CD14-positive monocyte (primary cell): ENCODE data around the gene BORCS5. TPM values are rescaled to one million over a fixed set of nuclear protein-coding genes. Genes with fewer than 3 reads are reported as not detected.

ENCODE experiments used
- DNase-seq, 3 donors: peaks; one replicate each; pipeline ENCODE4 v3.0.0-alpha.2; 2011 to 2022
- H2AFZ ChIP-seq: 2 replicates; pipeline ENCODE4 v1.6.0; 2012; ENCODE audit warnings: mild to moderate bottlenecking, low read depth, low read length, inconsistent platforms; ENCODE audit not compliant: insufficient read depth, poor library complexity, severe bottlenecking
- H3K27ac ChIP-seq, 2 donors: 1 replicate in 1 of 2; 2 replicates in 1 of 2; pipeline ENCODE4 v1.5.1; 2012 to 2013; ENCODE audit warnings: low read length in 2 of 2, control low read depth in 1 of 2, inconsistent platforms in 1 of 2, low read depth in 1 of 2, mild to moderate bottlenecking in 1 of 2
- H3K27me3 ChIP-seq, 2 donors: one replicate each; pipeline versions ENCODE4 v1.6.0 to v1.6.1; 2011 to 2013; ENCODE audit warnings: low read length in 2 of 2; ENCODE audit not compliant: control insufficient read depth in 2 of 2, insufficient read depth in 2 of 2
- H3K36me3 ChIP-seq, 2 donors: replicated peaks in 1 of 2; 1 replicate in 1 of 2; 2 replicates in 1 of 2; pipeline versions ENCODE4 v1.5.1 to v1.6.1; 2012 to 2013; ENCODE audit warnings: low read length in 2 of 2, control low read depth in 1 of 2, inconsistent platforms in 1 of 2, mild to moderate bottlenecking in 1 of 2; ENCODE audit not compliant: insufficient read depth in 2 of 2, control insufficient read depth in 1 of 2
- H3K4me1 ChIP-seq, 2 donors: 1 replicate in 1 of 2; 2 replicates in 1 of 2; pipeline versions ENCODE4 v1.5.1 to v1.6.1; 2012 to 2013; ENCODE audit warnings: low read length in 2 of 2, control low read depth in 1 of 2, inconsistent platforms in 1 of 2, mild to moderate bottlenecking in 1 of 2, moderate library complexity in 1 of 2; ENCODE audit not compliant: insufficient read depth in 2 of 2, control insufficient read depth in 1 of 2
- H3K4me2 ChIP-seq: replicated peaks from 2 replicates; pipeline ENCODE3; 2012; ENCODE audit warnings: low read length, moderate library complexity, mild to moderate bottlenecking; ENCODE audit not compliant: poor library complexity, severe bottlenecking; ENCODE audit errors: extremely low read depth
- H3K4me3 ChIP-seq, 3 experiments: fragments of 200-600 bp in 1 of 3; sonication (generic) in 1 of 3; replicated peaks in 1 of 3; 1 replicate in 2 of 3; 2 replicates in 1 of 3; pipeline ENCODE4 v1.5.1; 2011 to 2013; ENCODE audit warnings: low read length in 3 of 3, mild to moderate bottlenecking in 3 of 3, control low read depth in 2 of 3, low read depth in 2 of 3, inconsistent platforms in 1 of 3, moderate library complexity in 1 of 3
- H3K79me2 ChIP-seq: 2 replicates; pipeline ENCODE4 v1.6.0; 2012; ENCODE audit warnings: mild to moderate bottlenecking, control low read depth, inconsistent platforms, low read length, moderate library complexity; ENCODE audit not compliant: insufficient read depth
- H3K9ac ChIP-seq: 2 replicates; pipeline ENCODE4 v1.6.0; 2017; ENCODE audit warnings: low read length, mild to moderate bottlenecking; ENCODE audit not compliant: insufficient read depth, poor library complexity, severe bottlenecking
- H3K9me3 ChIP-seq, 2 donors: replicated peaks in 1 of 2; 1 replicate in 1 of 2; 2 replicates in 1 of 2; pipeline versions ENCODE4 v1.5.1 to v1.6.1; 2012 to 2013; ENCODE audit warnings: low read length in 2 of 2, control low read depth in 1 of 2; ENCODE audit not compliant: control insufficient read depth in 1 of 2, insufficient read depth in 1 of 2
- H4K20me1 ChIP-seq: 2 replicates; pipeline ENCODE4 v1.6.0; 2012; ENCODE audit warnings: mild to moderate bottlenecking, low read length, control low read depth, moderate library complexity; ENCODE audit not compliant: insufficient read depth
- H3K27ac Mint-ChIP-seq, 7 donors: one replicate each; pipeline ENCODE4 v1.8.0; 2020; ENCODE audit warnings: mild to moderate bottlenecking in 7 of 7, mixed read lengths in 7 of 7, moderate library complexity in 6 of 7, inconsistent platforms in 2 of 7
- H3K27me3 Mint-ChIP-seq, 3 donors: one replicate each; pipeline ENCODE4 v1.8.0; 2021 to 2022; ENCODE audit warnings: low read depth in 3 of 3, mild to moderate bottlenecking in 3 of 3, mixed read lengths in 3 of 3, moderate library complexity in 3 of 3, inconsistent platforms in 1 of 3
- H3K36me3 Mint-ChIP-seq, 2 donors: one replicate each; pipeline ENCODE4 v1.8.0; 2020; ENCODE audit warnings: mixed read lengths in 2 of 2, inconsistent platforms in 1 of 2, mild to moderate bottlenecking in 1 of 2
- H3K4me1 Mint-ChIP-seq: one replicate; pipeline ENCODE4 v1.8.0; 2020; ENCODE audit warnings: mild to moderate bottlenecking, mixed read lengths
- H3K4me3 Mint-ChIP-seq, 2 donors: one replicate each; pipeline ENCODE4 v1.8.0; 2020; ENCODE audit warnings: mild to moderate bottlenecking in 2 of 2, mixed read lengths in 2 of 2, moderate library complexity in 1 of 2
- H3K9me3 Mint-ChIP-seq, 7 donors: one replicate each; pipeline ENCODE4 v1.8.0; 2020 to 2022; ENCODE audit warnings: mixed read lengths in 7 of 7, mild to moderate bottlenecking in 6 of 7, moderate library complexity in 6 of 7, inconsistent platforms in 2 of 7
- CTCF ChIP-seq: fragments of 200-600 bp; IDR thresholded peaks from one replicate; pipeline ENCODE4 v1.8.0; 2022; ENCODE audit warnings: antibody characterized with exemption, mild to moderate bottlenecking
- whole genome bisulfite sequencing: methylation state at CpG from one replicate; pipeline ENCODE4 v1.1.5; 2013; ENCODE audit warnings: missing lambda C conversion rate; ENCODE audit not compliant: insufficient coverage; 5-methylcytosine and 5-hydroxymethylcytosine counted together
- intact Hi-C, 2 donors: fragments of 100-400 bp; cut with micrococcal nuclease; formaldehyde crosslinking; loops; one replicate each; pipeline versions ENCODE4 v1.15.0 to v1.15.1; 2023
- polyA plus RNA-seq, 3 donors: library from polyadenylated mRNA; depleted of rRNA in 1 of 3; unstranded in 2 of 3; stranded (reverse) in 1 of 3; fragments of 300-500 nt in 2 of 3; fragments of >200 nt in 1 of 3; fragmentation: Illumina TruSeq in 2 of 3; gene quantifications; 1 replicate in 2 of 3; 2 replicates in 1 of 3; pipeline ENCODE4 v1.2.3, GENCODE V29; 2012 to 2021

BORCS5 gene
- polyA plus RNA-seq, 3 donors, result 8.5 to 15.1 (median 9.6) TPM

GRCh38 chr12:12443431-12443878 lies 86.6 kb downstream of the BORCS5 start:
- peaks cover 7 to 10% of the 10 kb centered on the region in 2 donors for H3K4me1 ChIP-seq
- no peak overlapping the region for H3K4me3 Mint-ChIP-seq

GRCh38 chr12:12445165-12445881 lies 88.4 kb downstream of the BORCS5 start:
- H3K27ac Mint-ChIP-seq, result peak overlapping the region in 1 of 7 donors; percentile 41

More at GRCh38 chr12:12443431-12443878, 86.6 kb downstream of the BORCS5 start:
- Mint-ChIP-seq H3K9me3 (no peaks in the 10 kb centered on the region), H3K27me3 (peaks cover 0 to 1% (median 0%) of the 10 kb centered on the region in 3 donors), H3K27ac (peak overlapping the region in 3 of 7 donors; percentile 37 to 63 (median 59)), H3K36me3 (peaks cover 0 to 11% of the 10 kb centered on the region in 2 donors), H3K4me1 (peaks cover 18% of the 10 kb centered on the region)
- Histone ChIP-seq H4K20me1 (no peaks in the 10 kb centered on the region), H3K9ac (no peak overlapping the region), H3K4me2 (no peak overlapping the region), H3K79me2 (no peaks in the 10 kb centered on the region), H3K36me3 (no peaks in the 10 kb centered on the region), H3K9me3 (no peaks in the 10 kb centered on the region), H2AFZ (no peak overlapping the region), H3K4me3 (no peak overlapping the region), H3K27me3 (no peaks in the 10 kb centered on the region), H3K27ac (no peak overlapping the region)
- DNase-seq, result no peak
- 100% methylated on average over 3 of the region's 5 CpGs for WGBS
- intact Hi-C loops, result loop anchor here in 1 of 2 donors (10.0 kb wide), 2 partner anchors 59 to 121 kb away; partner anchors contain the start of gene DUSP16
- no peak for TF ChIP-seq CTCF

More at GRCh38 chr12:12445165-12445881, 88.4 kb downstream of the BORCS5 start:
- Mint-ChIP-seq H3K36me3 (peaks cover 0 to 11% of the 10 kb centered on the region in 2 donors), H3K4me1 (peaks cover 26% of the 10 kb centered on the region), H3K9me3 (no peaks in the 10 kb centered on the region), H3K27me3 (peaks cover 0 to 1% (median 0%) of the 10 kb centered on the region in 3 donors), H3K4me3 (no peak overlapping the region)
- no peak for TF ChIP-seq CTCF
- Histone ChIP-seq H3K9ac (no peak overlapping the region), H3K27ac (no peak overlapping the region), H2AFZ (no peak overlapping the region), H3K4me1 (peaks cover 19 to 24% of the 10 kb centered on the region in 2 donors), H3K4me3 (no peak overlapping the region), H3K27me3 (no peaks in the 10 kb centered on the region), H3K9me3 (no peaks in the 10 kb centered on the region), H3K79me2 (no peaks in the 10 kb centered on the region), H3K36me3 (no peaks in the 10 kb centered on the region), H4K20me1 (no peaks in the 10 kb centered on the region), H3K4me2 (no peak overlapping the region)
- WGBS, result 80% methylated on average over 1 of the region's 4 CpGs
- intact Hi-C loops, result loop anchor here in 1 of 2 donors (10.0 kb wide), 2 partner anchors 61 to 119 kb away; partner anchors contain the start of gene DUSP16
- DNase-seq, result no peak
